Activated naive CD4-positive, alpha-beta T cell (primary cell): Measurements from ENCODE around the gene MYO10.

Experiments used
- DNase-seq, 4 experiments: peaks; one replicate each; lab custom pipeline; 2025; lab: John Stamatoyannopoulos, UW

Gene MYO10

GRCh38 chr5:16709691-16710433 is 226.2 kb downstream of the MYO10 start:
- no peak for DNase-seq

- DNase-seq, result no peak
Observed at GRCh38 chr5:16707869-16708192, 228.3 kb downstream of the MYO10 start.

GRCh38 chr5:16707168-16707868 is 228.8 kb downstream of the MYO10 start:
- no peak for DNase-seq

- DNase-seq, result no peak
Observed at GRCh38 chr5:16704945-16705344, 231.1 kb downstream of the MYO10 start.

GRCh38 chr5:16702964-16703363 is 233.1 kb downstream of the MYO10 start:
- DNase-seq, result no peak

GRCh38 chr5:16701134-16702099 is 234.7 kb downstream of the MYO10 start:
- no peak for DNase-seq

- no peak for DNase-seq
Observed at GRCh38 chr5:16700081-16700480, 236.0 kb downstream of the MYO10 start.

GRCh38 chr5:16695779-16696178 is 240.3 kb downstream of the MYO10 start:
- no peak for DNase-seq

- no peak for DNase-seq
Observed at GRCh38 chr5:16693879-16694278, 242.2 kb downstream of the MYO10 start.

- DNase-seq, result no peak
Observed at GRCh38 chr5:16691731-16692130, 244.4 kb downstream of the MYO10 start.

- no peak for DNase-seq
Observed at GRCh38 chr5:16690243-16690852, 245.7 kb downstream of the MYO10 start.

GRCh38 chr5:16687898-16688297 is 248.2 kb downstream of the MYO10 start:
- no peak for DNase-seq

- DNase-seq, result no peak
Observed at GRCh38 chr5:16685069-16685468, 251.0 kb downstream of the MYO10 start.

GRCh38 chr5:16681876-16682275 is 254.2 kb downstream of the MYO10 start:
- DNase-seq, result no peak

- no peak for DNase-seq
Observed at GRCh38 chr5:16679863-16680262, 256.2 kb downstream of the MYO10 start.

- no peak for DNase-seq
Observed at GRCh38 chr5:16679190-16679589, 256.9 kb downstream of the MYO10 start.

GRCh38 chr5:16675806-16676205 is 260.3 kb downstream of the MYO10 start:
- no peak for DNase-seq

GRCh38 chr5:16674750-16675149 is 261.3 kb downstream of the MYO10 start:
- DNase-seq, result no peak

- DNase-seq, result peak in 2 of 4 experiments; percentile 4 to 45
Observed at GRCh38 chr5:16673241-16674201, 262.6 kb downstream of the MYO10 start.

GRCh38 chr5:16671208-16671607 is 264.9 kb downstream of the MYO10 start:
- no peak for DNase-seq

GRCh38 chr5:16669776-16670175 is 266.3 kb downstream of the MYO10 start:
- DNase-seq, result no peak
